GM20000 (cell line): ENCODE data around the gene UNC5C.

Source experiments
- DNase-seq: peaks from one replicate; pipeline ENCODE4 v3.0.0; 2012; ENCODE audit warnings: low spot score
- CTCF ChIP-seq: IDR thresholded peaks from 2 replicates; pipeline ENCODE4 v1.5.1; 2012; ENCODE audit warnings: mild to moderate bottlenecking, control low read depth; ENCODE audit errors: extremely low read depth, missing control alignments

Gene UNC5C

GRCh38 chr4:95531141-95531540, 17.6 kb downstream of the UNC5C start:
- DNase-seq: no peak

GRCh38 chr4:95529946-95530345, 18.8 kb downstream of the UNC5C start:
- TF ChIP-seq CTCF: no peak

More at GRCh38 chr4:95531141-95531540, 17.6 kb downstream of the UNC5C start:
- TF ChIP-seq CTCF: no peak

GRCh38 chr4:95528388-95528948, 20.3 kb downstream of the UNC5C start:
- TF ChIP-seq CTCF: no peak
- DNase-seq: no peak

More at GRCh38 chr4:95529946-95530345, 18.8 kb downstream of the UNC5C start:
- DNase-seq: no peak

- no peak for TF ChIP-seq CTCF
- no peak for DNase-seq
Measured at GRCh38 chr4:95526075-95526474, 22.7 kb downstream of the UNC5C start.

GRCh38 chr4:95524729-95525128, 24.0 kb downstream of the UNC5C start:
- DNase-seq: no peak
- TF ChIP-seq CTCF: no peak

- no peak for TF ChIP-seq CTCF
Measured at GRCh38 chr4:95524184-95524583, 24.6 kb downstream of the UNC5C start.

GRCh38 chr4:95522682-95523530, 25.9 kb downstream of the UNC5C start:
- no peak for TF ChIP-seq CTCF
- no peak for DNase-seq

More at GRCh38 chr4:95524184-95524583, 24.6 kb downstream of the UNC5C start:
- DNase-seq: no peak
